ENCODE measurements around the gene PLA2G12A. TPM values are rescaled to one million over a fixed set of nuclear protein-coding genes. Genes with fewer than 3 reads are reported as not detected.

Gene PLA2G12A
- total RNA-seq, 1 experiment from 2014 or later = 37.9 TPM

DNA sequence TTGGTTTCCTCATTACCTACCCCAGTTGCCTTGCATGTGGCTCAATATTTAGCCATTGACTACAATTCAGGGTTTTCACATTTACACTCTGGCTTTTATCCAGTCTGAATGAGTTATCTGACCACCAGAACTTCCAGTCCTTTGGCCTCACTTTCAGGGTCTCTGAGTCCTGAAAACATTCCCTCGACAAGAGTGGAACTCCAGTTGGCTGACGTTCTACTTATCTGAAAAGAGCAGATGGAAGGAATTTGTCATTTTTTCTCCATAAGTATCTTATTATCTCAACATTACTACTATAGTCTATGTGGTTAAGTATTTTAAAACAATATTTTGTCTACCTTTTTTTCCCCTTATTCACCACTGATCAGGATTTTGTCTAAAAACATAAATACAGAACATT, 21.4 kb downstream of the PLA2G12A start:
- H3K4me1 ChIP-seq (ENCODE audit: control insufficient read depth in 1 of 2, insufficient read depth in 2 of 2, low read length in 2 of 2) = peaks cover 7 to 11% of the 10 kb centered on the region in 2 experiments; a peak in 3 of 4 replicates
- no peak overlapping the region for H3K27ac ChIP-seq (ENCODE audit: low read depth, low read length)
- ATAC-seq (no peak), DNase-seq (ENCODE audit: low read depth, low spot score) (no peak)
- no peaks in the 10 kb centered on the region for H3K9me3 ChIP-seq (ENCODE audit: control insufficient read depth in 1 of 2, insufficient read depth in 1 of 2, low read depth in 1 of 2, low read length in 2 of 2)
- no peaks in the 10 kb centered on the region for H3K79me2 ChIP-seq (ENCODE audit: insufficient read depth, low read length)
- no peak for TF ChIP-seq RAD21 (IDR thresholded peaks at IDR 0.05; ENCODE audit: low read depth)
- no peak for TF ChIP-seq CTCF (IDR thresholded peaks at IDR 0.05 in 2 of 3, conservative IDR thresholded peaks at IDR 0.05 in 1 of 3; ENCODE audit: borderline replicate concordance in 1 of 3, insufficient read depth in 1 of 3, low read depth in 2 of 3, low read length in 2 of 3)
- no peak for TF ChIP-seq SP1 (IDR thresholded peaks at IDR 0.05; ENCODE audit: low read depth)
- TF ChIP-seq TCF7L2 (IDR thresholded peaks at IDR 0.05; ENCODE audit: borderline replicate concordance, extremely low read depth, insufficient read depth, insufficient read length) = no peak
- no peak for TF ChIP-seq FOSL1 (IDR thresholded peaks at IDR 0.05; ENCODE audit: low read depth)
- TF ChIP-seq CBX3 (IDR thresholded peaks at IDR 0.05; ENCODE audit: low read depth) = no peak
- no peak for TF ChIP-seq EZH2phosphoT487 (IDR thresholded peaks at IDR 0.05; ENCODE audit: borderline replicate concordance)
- no peak for TF ChIP-seq EZH2 (IDR thresholded peaks at IDR 0.05)
- H3K27me3 ChIP-seq (ENCODE audit: insufficient read depth, low read length) = no peaks in the 10 kb centered on the region
- no peak overlapping the region for H3K4me2 ChIP-seq (ENCODE audit: low read length)
- H3K36me3 ChIP-seq (ENCODE audit: control insufficient read depth in 1 of 2, insufficient read depth in 2 of 2, low read length in 2 of 2) = peaks cover 2 to 7% of the 10 kb centered on the region in 2 experiments; a peak in 3 of 4 replicates
- H3K9me2 ChIP-seq (ENCODE audit: insufficient read depth) = no peaks in the 10 kb centered on the region
- no peak overlapping the region for H2AFZ ChIP-seq (ENCODE audit: low read depth, low read length, poor library complexity, severe bottlenecking)
- RAD21 ChIA-PET (ENCODE audit: low non-redundant PET in 1 of 2, low total read pairs in 2 of 2, uncharacterized antibody in 2 of 2, unreplicated experiment in 2 of 2) = no interaction called here
- H3K9ac ChIP-seq (ENCODE audit: low read length) = no peak overlapping the region
- BruUV-seq (replicated peaks) = no TSS peak
- no peaks in the 10 kb centered on the region for H4K20me1 ChIP-seq (ENCODE audit: insufficient read depth)
- intact Hi-C loops (cut with micrococcal nuclease) = loop anchor here (10.0 kb wide), 1 partner anchor 284 kb away; no protein-coding TSS in a partner anchor
- POLR2A ChIA-PET = no interaction called here
- H3K4me3 ChIP-seq (replicated peaks in 1 of 2; ENCODE audit: low read depth in 1 of 2, low read length in 2 of 2) = no peak overlapping the region
- CTCF ChIA-PET = no interaction called here

All from HCT116 (cell line).